ENCODE measurements around the gene ERGIC1. TPM values are rescaled to one million over a fixed set of nuclear protein-coding genes. Genes with fewer than 3 reads are reported as not detected.

ERGIC1 gene
- total RNA-seq, 4 donors from 2014 or later: 156 to 214 (median 175) TPM

DNA sequence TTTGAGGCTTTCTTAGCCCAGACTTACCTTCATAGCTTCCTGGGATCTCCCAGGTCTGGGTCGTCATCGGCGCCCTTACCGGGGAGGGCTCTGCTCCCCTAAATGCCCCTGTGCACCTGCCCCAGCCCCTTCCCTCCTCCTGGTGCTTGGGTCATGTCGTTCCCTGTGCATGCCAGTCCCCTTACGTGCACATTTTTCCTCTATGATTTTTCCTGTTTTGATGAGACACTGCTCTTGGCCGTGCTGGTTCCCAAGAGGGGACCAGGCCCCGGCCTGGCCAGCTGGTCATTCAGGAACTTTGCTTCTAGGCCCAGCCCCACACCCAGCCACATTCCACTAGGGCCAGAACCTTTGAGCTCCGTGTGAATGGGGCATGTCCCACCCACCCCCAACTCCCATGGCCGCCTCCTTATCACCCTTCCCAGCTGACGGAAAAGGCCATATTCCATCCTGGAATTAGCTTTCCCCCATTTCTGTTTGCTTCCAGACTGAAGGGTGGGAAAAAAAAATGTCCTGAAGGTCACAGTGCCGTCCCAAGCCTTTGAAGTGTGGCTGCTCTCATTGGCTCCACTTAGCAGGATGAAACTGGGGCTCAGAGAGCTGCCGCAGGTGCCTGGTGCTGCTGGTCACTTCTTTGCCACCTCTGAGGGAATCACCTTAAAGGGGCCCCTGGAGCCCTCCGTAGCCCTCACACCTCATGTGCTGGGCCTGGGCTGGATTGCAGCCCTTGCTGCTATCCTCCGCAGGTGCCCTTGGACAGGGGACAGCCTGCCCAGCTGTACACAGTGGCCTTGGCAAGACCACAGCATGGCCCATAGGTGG lies 25.1 kb downstream of the ERGIC1 start:
- intact Hi-C loops (cut with DNase I): no loop called here
- WGBS, 2 donors: 60 to 71% methylated on average over 15 of the region's 15 CpGs
- TF ChIP-seq, protein P1, sequence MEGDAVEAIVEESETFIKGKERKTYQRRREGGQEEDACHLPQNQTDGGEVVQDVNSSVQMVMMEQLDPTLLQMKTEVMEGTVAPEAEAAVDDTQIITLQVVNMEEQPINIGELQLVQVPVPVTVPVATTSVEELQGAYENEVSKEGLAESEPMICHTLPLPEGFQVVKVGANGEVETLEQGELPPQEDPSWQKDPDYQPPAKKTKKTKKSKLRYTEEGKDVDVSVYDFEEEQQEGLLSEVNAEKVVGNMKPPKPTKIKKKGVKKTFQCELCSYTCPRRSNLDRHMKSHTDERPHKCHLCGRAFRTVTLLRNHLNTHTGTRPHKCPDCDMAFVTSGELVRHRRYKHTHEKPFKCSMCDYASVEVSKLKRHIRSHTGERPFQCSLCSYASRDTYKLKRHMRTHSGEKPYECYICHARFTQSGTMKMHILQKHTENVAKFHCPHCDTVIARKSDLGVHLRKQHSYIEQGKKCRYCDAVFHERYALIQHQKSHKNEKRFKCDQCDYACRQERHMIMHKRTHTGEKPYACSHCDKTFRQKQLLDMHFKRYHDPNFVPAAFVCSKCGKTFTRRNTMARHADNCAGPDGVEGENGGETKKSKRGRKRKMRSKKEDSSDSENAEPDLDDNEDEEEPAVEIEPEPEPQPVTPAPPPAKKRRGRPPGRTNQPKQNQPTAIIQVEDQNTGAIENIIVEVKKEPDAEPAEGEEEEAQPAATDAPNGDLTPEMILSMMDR (IDR thresholded peaks at IDR 0.05): no peak
- no peak for TF ChIP-seq POLR2A (IDR thresholded peaks at IDR 0.05)
- peak overlapping the region; percentile 81 to 98 (median 97) for H3K27ac ChIP-seq
- peak; percentile 42 to 48 for DNase-seq
- H3K4me1 ChIP-seq: peaks cover 87 to 100% of the 10 kb centered on the region in 2 donors
- no peak overlapping the region for H3K4me3 ChIP-seq (replicated peaks in 1 of 3)
- H3K9me3 ChIP-seq: no peaks in the 10 kb centered on the region
- H3K36me3 ChIP-seq: no peaks in the 10 kb centered on the region
- no peaks in the 10 kb centered on the region for H3K27me3 ChIP-seq

DNA sequence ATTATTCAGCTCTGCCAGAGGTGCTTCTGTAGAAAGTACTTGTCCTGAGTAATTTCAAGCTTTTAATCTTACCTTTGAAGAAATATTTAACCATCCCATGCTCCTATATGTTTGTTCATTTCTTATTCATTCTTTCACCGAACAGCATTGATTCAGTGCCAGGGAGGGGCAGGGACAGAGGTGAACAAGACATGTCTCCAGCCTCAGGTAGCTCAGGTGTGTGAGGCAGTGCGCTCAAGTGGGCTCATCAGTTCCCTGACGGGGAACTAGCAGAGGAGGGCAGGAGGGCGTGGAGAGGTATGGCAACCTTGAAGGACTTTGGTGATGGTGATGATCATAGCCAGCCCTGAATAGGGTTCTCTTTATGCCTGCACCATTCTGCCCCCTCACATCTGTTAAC lies 25.9 kb downstream of the ERGIC1 start:
- intact Hi-C loops (cut with DNase I): no loop called here

DNA sequence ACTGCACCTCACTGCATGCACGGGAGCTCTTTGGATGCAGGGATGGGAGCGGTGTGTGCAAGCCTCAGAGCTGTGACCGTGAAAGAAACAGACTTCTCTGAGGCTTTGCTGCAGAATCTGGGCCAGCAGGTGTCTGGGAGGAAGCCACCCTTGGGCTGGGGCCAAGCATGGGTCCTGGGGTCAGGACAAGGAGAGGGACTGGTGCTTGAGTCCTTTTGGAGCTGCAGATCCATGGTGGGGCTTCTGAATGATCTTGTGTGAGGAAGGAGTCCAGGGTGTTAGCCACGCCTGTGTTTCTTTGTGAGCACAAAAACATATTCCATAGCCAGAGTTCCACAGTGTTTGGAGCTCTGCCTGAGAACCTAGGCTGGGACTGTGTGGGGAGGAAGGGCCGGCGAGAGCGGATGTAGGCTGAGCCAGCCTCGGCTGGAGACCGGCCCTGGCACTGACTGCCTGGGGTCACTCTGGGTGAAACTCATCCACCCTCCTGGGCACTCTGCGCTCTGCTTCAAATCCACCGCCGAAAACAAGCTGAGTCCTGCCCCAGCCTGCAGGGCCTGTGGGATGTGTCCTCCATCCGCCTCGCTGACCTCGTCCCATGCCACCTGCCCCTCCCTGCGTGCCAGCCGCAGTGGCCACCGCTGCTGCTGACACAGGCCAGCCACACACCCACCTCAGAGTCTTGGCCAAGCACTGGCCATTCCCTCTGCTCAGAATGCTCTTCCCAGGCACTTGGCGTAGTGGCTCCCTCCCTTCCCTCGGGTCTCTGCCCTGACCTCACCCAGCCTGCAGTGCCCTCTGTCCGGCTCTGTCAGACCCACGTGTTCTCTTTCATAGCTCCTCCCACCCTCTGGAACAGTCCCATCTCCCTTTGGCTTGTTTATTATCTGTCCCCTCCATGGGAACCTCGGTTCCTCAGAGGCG lies 26.7 kb downstream of the ERGIC1 start:
- Histone ChIP-seq H3K36me3 (no peaks in the 10 kb centered on the region), H3K9me3 (no peaks in the 10 kb centered on the region), H3K4me3 (replicated peaks in 1 of 3) (no peak overlapping the region), H3K27me3 (no peaks in the 10 kb centered on the region), H3K27ac (peak overlapping the region; percentile 81 to 98 (median 97)), H3K4me1 (peaks cover 85 to 99% of the 10 kb centered on the region in 2 donors)
- intact Hi-C loops (cut with DNase I): no loop called here
- peak; percentile 80 to 92 for DNase-seq
- TF ChIP-seq POLR2A (IDR thresholded peaks at IDR 0.05): peak in 1 of 2 donors; percentile 60
- TF ChIP-seq, protein P1 (IDR thresholded peaks at IDR 0.05): no peak
- WGBS, 2 donors: 38 to 67% methylated on average over 16 to 23 of the region's 24 CpGs

More for the DNA sequence above, 25.9 kb downstream of the ERGIC1 start:
- H3K9me3 ChIP-seq: no peaks in the 10 kb centered on the region
- H3K27me3 ChIP-seq: no peaks in the 10 kb centered on the region
- peak; percentile 62 to 66 for DNase-seq
- TF ChIP-seq, protein P1 (IDR thresholded peaks at IDR 0.05): no peak
- no peak for TF ChIP-seq POLR2A (IDR thresholded peaks at IDR 0.05)
- no peak overlapping the region for H3K4me3 ChIP-seq (replicated peaks in 1 of 3)
- 60 to 67% methylated on average over 4 of the region's 4 CpGs for WGBS, 2 donors
- peaks cover 87 to 100% of the 10 kb centered on the region in 2 donors for H3K4me1 ChIP-seq
- no peaks in the 10 kb centered on the region for H3K36me3 ChIP-seq
- H3K27ac ChIP-seq: peak overlapping the region; percentile 81 to 98 (median 97)

DNA sequence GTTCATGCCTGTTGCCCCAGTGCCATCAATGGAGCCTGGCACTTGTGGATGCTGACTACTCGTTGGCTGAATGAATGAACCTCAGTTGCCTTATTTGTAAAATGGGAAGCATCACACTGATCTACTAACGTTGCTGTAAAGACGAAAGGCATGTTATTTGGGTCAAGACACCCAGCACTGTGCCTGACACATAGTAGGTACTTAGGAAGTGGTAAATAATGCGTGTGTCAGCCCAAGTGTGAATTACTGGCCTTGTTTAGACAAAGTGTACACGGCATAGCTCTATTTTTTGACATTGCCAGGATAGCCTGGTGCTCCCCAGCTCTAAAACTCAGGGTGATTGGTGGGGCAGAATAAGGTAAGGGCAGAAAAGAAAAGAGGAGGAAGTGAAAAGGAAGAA lies 27.4 kb downstream of the ERGIC1 start:
- Histone ChIP-seq H3K27ac (peak overlapping the region; percentile 81 to 98 (median 97)), H3K36me3 (no peaks in the 10 kb centered on the region), H3K4me3 (replicated peaks in 1 of 3) (no peak overlapping the region), H3K9me3 (no peaks in the 10 kb centered on the region), H3K4me1 (peaks cover 85 to 99% of the 10 kb centered on the region in 2 donors), H3K27me3 (no peaks in the 10 kb centered on the region)
- intact Hi-C loops (cut with DNase I): no loop called here
- WGBS, 2 donors: 77 to 86% methylated on average over 5 of the region's 5 CpGs
- no peak for TF ChIP-seq POLR2A (IDR thresholded peaks at IDR 0.05)
- TF ChIP-seq, protein P1 (IDR thresholded peaks at IDR 0.05): no peak
- no peak for DNase-seq

Data from thyroid gland (tissue), 4 donors.